ENCODE data around the gene TTLL1. TPM values are rescaled to one million over a fixed set of nuclear protein-coding genes. Genes with fewer than 3 reads are reported as not detected.

The TTLL1 gene
- total RNA-seq, 1 experiment from 2014 or later: 4.3 TPM

DNA sequence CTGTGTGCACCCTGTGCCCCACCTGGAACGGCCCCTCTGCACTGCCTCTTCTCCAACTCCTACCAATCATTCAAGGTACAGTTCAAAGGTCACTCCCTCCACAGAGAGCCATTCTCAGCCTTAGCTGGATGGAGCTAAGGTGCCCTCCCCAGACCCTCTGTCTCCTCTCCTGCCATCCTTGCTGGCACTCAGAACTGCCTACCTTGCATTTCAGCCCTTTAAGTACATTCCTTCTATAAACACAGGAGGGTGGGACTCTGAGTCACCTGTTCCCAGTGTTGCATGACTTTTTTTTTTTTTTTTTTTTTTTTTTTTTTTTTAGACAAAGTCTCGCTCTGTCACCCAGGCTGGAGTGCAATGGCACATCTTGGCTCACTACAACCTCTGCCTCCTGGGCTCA is 8.6 kb downstream of the TTLL1 start (continued):
- TF ChIP-seq, protein P1, sequence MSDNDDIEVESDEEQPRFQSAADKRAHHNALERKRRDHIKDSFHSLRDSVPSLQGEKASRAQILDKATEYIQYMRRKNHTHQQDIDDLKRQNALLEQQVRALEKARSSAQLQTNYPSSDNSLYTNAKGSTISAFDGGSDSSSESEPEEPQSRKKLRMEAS (IDR thresholded peaks at IDR 0.05): no peak
- TF ChIP-seq CEBPB (IDR thresholded peaks at IDR 0.05; ENCODE audit: low read depth) (no peak), EGR1 (IDR thresholded peaks at IDR 0.05; ENCODE audit: low read depth) (no peak), JUND (IDR thresholded peaks at IDR 0.05) (no peak; the same call in 1 of the 2 replicates), EZH2phosphoT487 (IDR thresholded peaks at IDR 0.05; ENCODE audit: borderline replicate concordance) (no peak), TCF7L2 (IDR thresholded peaks at IDR 0.05; ENCODE audit: borderline replicate concordance, extremely low read depth, insufficient read depth, insufficient read length) (no peak), CBX3 (IDR thresholded peaks at IDR 0.05; ENCODE audit: low read depth) (no peak)
- TF ChIP-seq, protein P2, sequence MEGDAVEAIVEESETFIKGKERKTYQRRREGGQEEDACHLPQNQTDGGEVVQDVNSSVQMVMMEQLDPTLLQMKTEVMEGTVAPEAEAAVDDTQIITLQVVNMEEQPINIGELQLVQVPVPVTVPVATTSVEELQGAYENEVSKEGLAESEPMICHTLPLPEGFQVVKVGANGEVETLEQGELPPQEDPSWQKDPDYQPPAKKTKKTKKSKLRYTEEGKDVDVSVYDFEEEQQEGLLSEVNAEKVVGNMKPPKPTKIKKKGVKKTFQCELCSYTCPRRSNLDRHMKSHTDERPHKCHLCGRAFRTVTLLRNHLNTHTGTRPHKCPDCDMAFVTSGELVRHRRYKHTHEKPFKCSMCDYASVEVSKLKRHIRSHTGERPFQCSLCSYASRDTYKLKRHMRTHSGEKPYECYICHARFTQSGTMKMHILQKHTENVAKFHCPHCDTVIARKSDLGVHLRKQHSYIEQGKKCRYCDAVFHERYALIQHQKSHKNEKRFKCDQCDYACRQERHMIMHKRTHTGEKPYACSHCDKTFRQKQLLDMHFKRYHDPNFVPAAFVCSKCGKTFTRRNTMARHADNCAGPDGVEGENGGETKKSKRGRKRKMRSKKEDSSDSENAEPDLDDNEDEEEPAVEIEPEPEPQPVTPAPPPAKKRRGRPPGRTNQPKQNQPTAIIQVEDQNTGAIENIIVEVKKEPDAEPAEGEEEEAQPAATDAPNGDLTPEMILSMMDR (IDR thresholded peaks at IDR 0.05 in 2 of 3, conservative IDR thresholded peaks at IDR 0.05 in 1 of 3; ENCODE audit: borderline replicate concordance in 1 of 3, insufficient read depth in 1 of 3, low read depth in 2 of 3, low read length in 2 of 3): no peak

DNA sequence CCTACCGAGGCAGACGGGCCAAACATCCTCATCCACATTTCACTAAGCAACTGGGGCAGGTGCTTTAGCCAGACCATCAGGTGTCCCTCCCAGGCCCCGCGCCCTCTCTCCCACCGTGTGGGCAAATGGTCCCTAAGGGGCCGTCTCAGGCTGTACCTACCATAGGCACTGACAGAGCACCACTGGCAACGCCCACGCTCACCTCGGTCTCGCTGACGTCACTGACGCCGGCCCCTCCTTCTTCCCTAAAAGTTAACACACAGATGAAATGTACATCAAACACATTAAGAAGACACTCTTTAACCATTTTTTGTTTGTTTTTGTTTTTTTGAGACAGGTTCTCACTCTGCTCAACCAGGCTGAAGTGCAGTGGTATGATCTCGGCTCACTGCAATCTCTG is 9.4 kb downstream of the TTLL1 start:
- Histone ChIP-seq H3K9me2 (ENCODE audit: insufficient read depth) (no peaks in the 10 kb centered on the region), H3K4me3 (replicated peaks in 1 of 2; ENCODE audit: low read depth in 1 of 2, low read length in 2 of 2) (no peak overlapping the region), H3K9me3 (ENCODE audit: control insufficient read depth in 1 of 2, insufficient read depth in 1 of 2, low read depth in 1 of 2, low read length in 2 of 2) (no peaks in the 10 kb centered on the region), H4K20me1 (ENCODE audit: insufficient read depth) (no peaks in the 10 kb centered on the region), H3K4me1 (ENCODE audit: control insufficient read depth in 1 of 2, insufficient read depth in 2 of 2, low read length in 2 of 2) (peaks cover 13 to 26% of the 10 kb centered on the region in 2 experiments), H3K79me2 (ENCODE audit: insufficient read depth, low read length) (no peaks in the 10 kb centered on the region), H3K27ac (ENCODE audit: low read depth, low read length) (no peak overlapping the region), H3K9ac (ENCODE audit: low read length) (no peak overlapping the region), H3K4me2 (ENCODE audit: low read length) (no peak overlapping the region), H3K27me3 (ENCODE audit: insufficient read depth, low read length) (no peaks in the 10 kb centered on the region), H2AFZ (ENCODE audit: low read depth, low read length, poor library complexity, severe bottlenecking) (no peak overlapping the region), H3K36me3 (ENCODE audit: control insufficient read depth in 1 of 2, insufficient read depth in 2 of 2, low read length in 2 of 2) (no peaks in the 10 kb centered on the region)
- ChIA-PET RAD21 (ENCODE audit: low non-redundant PET in 1 of 2, low total read pairs in 2 of 2, uncharacterized antibody in 2 of 2, unreplicated experiment in 2 of 2) (no interaction called here), CTCF (no interaction called here), POLR2A (no interaction called here)
- intact Hi-C loops (cut with micrococcal nuclease): no loop called here
- TF ChIP-seq YY1 (IDR thresholded peaks at IDR 0.05; ENCODE audit: extremely low read depth, insufficient replicate concordance, low read depth, low read length): no peak
- TF ChIP-seq JUND (IDR thresholded peaks at IDR 0.05): no peak
- no peak for TF ChIP-seq TCF7L2 (IDR thresholded peaks at IDR 0.05; ENCODE audit: borderline replicate concordance, extremely low read depth, insufficient read depth, insufficient read length)
- TF ChIP-seq FOSL1 (IDR thresholded peaks at IDR 0.05; ENCODE audit: low read depth): no peak
- TF ChIP-seq SIN3A (IDR thresholded peaks at IDR 0.05; ENCODE audit: low read depth): no peak
- TF ChIP-seq POLR2AphosphoS5 (IDR thresholded peaks at IDR 0.05; ENCODE audit: low read depth, low read length): no peak
- TF ChIP-seq, protein P3, sequence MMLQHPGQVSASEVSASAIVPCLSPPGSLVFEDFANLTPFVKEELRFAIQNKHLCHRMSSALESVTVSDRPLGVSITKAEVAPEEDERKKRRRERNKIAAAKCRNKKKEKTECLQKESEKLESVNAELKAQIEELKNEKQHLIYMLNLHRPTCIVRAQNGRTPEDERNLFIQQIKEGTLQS (IDR thresholded peaks at IDR 0.05): no peak
- no peak for TF ChIP-seq RAD21 (IDR thresholded peaks at IDR 0.05; ENCODE audit: low read depth)
- no peak for TF ChIP-seq SRF (IDR thresholded peaks at IDR 0.05; ENCODE audit: low read depth)
- no peak for TF ChIP-seq POLR2A (IDR thresholded peaks at IDR 0.05; ENCODE audit: borderline replicate concordance, extremely low read depth, insufficient read depth, insufficient read length)
- TF ChIP-seq EGR1 (IDR thresholded peaks at IDR 0.05; ENCODE audit: low read depth): no peak
- TF ChIP-seq EZH2 (IDR thresholded peaks at IDR 0.05): no peak
- TF ChIP-seq SP1 (IDR thresholded peaks at IDR 0.05; ENCODE audit: low read depth): no peak
- ATAC-seq (no peak), DNase-seq (ENCODE audit: low read depth, low spot score) (no peak)
- no TSS peak for BruUV-seq (replicated peaks)
